Endometrial microvascular endothelial cells (primary cell): ENCODE data around the gene FAM151A. TPM values are rescaled to one million over a fixed set of nuclear protein-coding genes. Genes with fewer than 3 reads are reported as not detected.

Source experiments
- in situ Hi-C: cut with HindIII; loops from 2 replicates; pipeline ENCODE4 v1.10.0; 2017; ENCODE audit warnings: low sequenced_read_pairs, low pct_unique_long_range_greater_than_20kb; ENCODE audit errors: inconsistent ontology term
- total RNA-seq: library from RNA; depleted of rRNA; stranded (reverse); fragments of >200 nt; gene quantifications from one replicate; pipeline ENCODE4 v1.2.3, GENCODE V29; 2015; ENCODE audit errors: inconsistent ontology term

Gene FAM151A
- total RNA-seq, 1 donor from 2014 or later, result not detected

- in situ Hi-C loops, result no loop called here
These were observed 56.7 kb downstream of the FAM151A start for GRCh38 chr1:54566438-54567141.

DNA sequence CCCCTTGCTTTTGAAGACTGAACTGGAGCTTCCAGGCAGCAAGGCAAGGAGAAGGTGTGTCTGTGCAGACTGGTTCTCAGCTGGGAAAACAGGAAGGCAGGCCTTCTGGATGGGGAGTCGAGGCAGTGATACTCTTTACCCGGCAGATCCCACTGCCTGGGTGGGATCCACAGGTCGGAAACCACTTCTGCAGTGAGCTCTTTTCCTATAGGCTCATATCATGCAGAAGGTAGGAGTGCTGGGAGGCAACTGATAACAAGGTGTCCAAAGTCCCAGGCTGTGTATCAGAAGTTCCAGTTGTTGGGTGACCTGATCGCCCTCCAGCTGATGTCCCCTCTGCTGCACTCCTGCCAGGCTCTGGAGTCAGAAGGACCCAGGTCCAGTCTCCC, 58.2 kb downstream of the FAM151A start:
- in situ Hi-C loops, result no loop called here

- in situ Hi-C loops, result no loop called here
These were observed 58.8 kb downstream of the FAM151A start for GRCh38 chr1:54564312-54565112.

DNA sequence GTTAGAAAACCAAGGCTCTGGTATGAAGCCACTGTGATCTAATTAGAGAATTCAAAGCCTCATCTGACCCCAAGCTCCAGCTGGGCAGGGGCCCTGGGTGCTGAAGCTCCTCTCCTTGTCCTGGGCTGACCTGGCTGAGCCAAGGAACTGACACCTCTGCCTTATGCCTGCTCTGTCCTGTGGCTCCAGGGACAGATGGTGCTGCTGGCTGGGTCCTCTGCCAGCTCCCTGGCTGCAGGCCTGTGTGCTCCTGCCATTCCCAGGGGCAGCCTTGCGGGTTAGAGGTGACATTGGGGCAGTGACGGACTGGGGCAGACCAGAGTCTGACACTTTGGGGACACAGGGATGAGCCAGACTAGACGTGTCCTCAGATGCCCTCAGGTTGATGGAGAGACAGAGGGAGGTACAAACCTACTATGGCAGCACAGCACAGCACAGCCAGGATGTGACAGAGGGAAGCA, 63.5 kb downstream of the FAM151A start:
- in situ Hi-C loops, result no loop called here

Other genes starting within 250 kb of the FAM151A start
- 32.1 TPM for gene SSBP3, start 217.1 kb downstream of the FAM151A start, total RNA-seq
- gene ACOT11, start 75.3 kb downstream of the FAM151A start, total RNA-seq, result 6.4 TPM
- not detected for gene MROH7, start 18.3 kb upstream of the FAM151A start, total RNA-seq
- gene TTC4, start 92.3 kb upstream of the FAM151A start, total RNA-seq, result 31.1 TPM
- gene PARS2, start 141.0 kb upstream of the FAM151A start, total RNA-seq, result 2.9 TPM
- not detected for gene TTC22, start 177.8 kb upstream of the FAM151A start, total RNA-seq